D721Med (cell line): ENCODE results near the gene ECT2.

ENCODE experiments used
- DNase-seq: peaks from one replicate; pipeline ENCODE4 v3.0.0; 2011; ENCODE audit warnings: low spot score; ENCODE audit not compliant: insufficient read length
- FAIRE-seq: peaks from 2 replicates; lab custom pipeline; 2011; peaks lifted over from hg19 to GRCh38; lab: Jason Lieb, UNC
- CTCF ChIP-seq: IDR thresholded peaks from 2 replicates; pipeline ENCODE4 v1.5.1; 2012; ENCODE audit warnings: mild to moderate bottlenecking, control low read depth; ENCODE audit not compliant: insufficient read depth; ENCODE audit errors: missing control alignments

Gene ECT2

GRCh38 chr3:172846103-172846561, 95.6 kb downstream of the ECT2 start:
- no peak for FAIRE-seq

GRCh38 chr3:172846706-172847105, 96.2 kb downstream of the ECT2 start:
- DNase-seq: no peak
- TF ChIP-seq CTCF: no peak
- FAIRE-seq: no peak

More at GRCh38 chr3:172846103-172846561, 95.6 kb downstream of the ECT2 start:
- no peak for DNase-seq
- no peak for TF ChIP-seq CTCF

- DNase-seq: no peak
- no peak for TF ChIP-seq CTCF
- FAIRE-seq: no peak
These were observed 96.8 kb downstream of the ECT2 start for GRCh38 chr3:172847292-172847691.

- no peak for DNase-seq
- no peak for FAIRE-seq
- TF ChIP-seq CTCF: no peak
These were observed 98.4 kb downstream of the ECT2 start for GRCh38 chr3:172848910-172849309.

GRCh38 chr3:172853005-172853404, 102.5 kb downstream of the ECT2 start:
- no peak for TF ChIP-seq CTCF
- FAIRE-seq: no peak

GRCh38 chr3:172853921-172854666, 103.6 kb downstream of the ECT2 start:
- FAIRE-seq (no peak), DNase-seq (no peak)

More at GRCh38 chr3:172853005-172853404, 102.5 kb downstream of the ECT2 start:
- DNase-seq: no peak

More at GRCh38 chr3:172853921-172854666, 103.6 kb downstream of the ECT2 start:
- TF ChIP-seq CTCF: no peak
